Putamen (tissue), 1 donor: ENCODE results near the gene CGNL1.

Experiments
- DNase-seq: peaks from one replicate; pipeline ENCODE4 v3.0.0-alpha.2; 2016; ENCODE audit warnings: low spot score

Gene CGNL1

GRCh38 chr15:57496946-57497869, 120.9 kb downstream of the CGNL1 start:
- no peak for DNase-seq

GRCh38 chr15:57500256-57500655, 124.0 kb downstream of the CGNL1 start:
- DNase-seq, result no peak

GRCh38 chr15:57500979-57501576, 124.8 kb downstream of the CGNL1 start:
- no peak for DNase-seq

DNA sequence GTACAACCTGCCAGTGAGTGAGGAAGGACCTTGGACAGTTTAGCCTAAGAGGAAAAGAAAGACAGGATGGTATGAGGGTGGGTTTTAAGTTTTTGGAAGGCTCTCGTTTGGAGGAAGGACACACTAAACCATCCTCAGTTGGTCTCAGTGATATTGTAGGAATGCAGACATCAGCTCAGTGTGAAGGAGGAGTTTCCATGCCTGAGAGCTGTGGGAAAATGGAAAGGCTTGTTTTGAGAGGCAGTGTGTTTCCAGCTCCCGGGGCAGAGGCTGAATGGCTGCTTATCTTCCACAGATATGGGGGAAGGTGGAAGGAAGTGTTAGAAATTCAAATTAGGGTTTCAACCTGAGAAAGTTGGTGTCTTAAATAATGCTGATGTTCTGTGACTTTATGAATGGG, 125.8 kb downstream of the CGNL1 start:
- no peak for DNase-seq

DNA sequence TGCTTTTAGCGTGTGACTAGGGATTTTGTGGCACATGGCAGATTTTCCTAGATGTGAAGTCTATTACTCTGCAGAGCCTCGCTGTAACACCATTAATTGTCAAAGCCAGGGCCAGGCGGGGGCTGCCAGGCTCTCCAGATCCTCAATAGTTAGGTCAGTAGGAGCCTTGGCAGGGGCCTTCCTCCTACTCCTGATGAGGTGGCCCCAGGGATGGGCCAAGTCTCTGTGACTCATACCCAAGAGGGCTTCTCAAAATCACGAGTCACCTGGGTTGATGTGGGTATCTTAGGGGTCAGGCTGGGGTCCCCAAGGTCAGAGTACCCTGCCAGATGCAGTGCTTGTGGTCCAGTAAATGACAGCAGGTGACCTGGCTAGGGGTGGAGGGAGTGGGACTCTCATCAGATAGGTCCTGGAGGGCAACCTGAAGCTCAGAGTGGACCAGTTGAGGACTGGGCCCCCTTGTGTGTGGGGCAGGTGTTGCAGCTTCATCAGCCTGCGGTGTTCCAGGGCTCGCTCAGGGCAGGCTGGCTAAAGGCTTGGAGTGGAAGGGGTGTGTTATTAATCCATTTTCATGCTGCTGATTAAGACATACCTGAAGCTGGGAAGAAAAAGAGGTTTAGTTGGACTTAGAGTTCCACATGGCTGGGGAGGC, 126.9 kb downstream of the CGNL1 start:
- DNase-seq, result no peak

GRCh38 chr15:57503911-57504598, 127.8 kb downstream of the CGNL1 start:
- no peak for DNase-seq

GRCh38 chr15:57504599-57504940, 128.3 kb downstream of the CGNL1 start:
- DNase-seq, result no peak

- no peak for DNase-seq
Measured at GRCh38 chr15:57505056-57505715, 128.9 kb downstream of the CGNL1 start.

DNA sequence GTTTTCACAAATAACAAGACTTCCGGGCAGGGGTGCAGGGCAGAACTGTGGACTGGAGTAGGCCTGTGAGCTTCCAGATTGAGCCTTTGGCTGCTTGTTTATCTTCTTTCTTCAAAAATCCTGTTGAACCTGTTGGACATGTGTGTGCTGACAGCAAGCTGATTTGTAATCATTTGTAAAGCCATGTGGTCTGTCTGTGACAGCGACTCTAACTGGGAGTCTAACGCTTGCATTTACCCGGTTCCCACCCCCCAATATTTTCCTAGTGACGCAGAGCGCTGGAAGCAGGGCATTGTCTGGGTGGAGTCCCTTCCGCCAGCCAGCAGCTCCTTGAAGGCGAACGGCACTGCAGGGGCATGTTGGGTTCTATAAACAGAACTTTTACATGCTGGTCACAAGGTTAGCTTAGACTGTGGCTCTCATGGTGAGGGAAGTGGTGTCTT, 129.7 kb downstream of the CGNL1 start:
- DNase-seq, result peak; percentile 46

DNA sequence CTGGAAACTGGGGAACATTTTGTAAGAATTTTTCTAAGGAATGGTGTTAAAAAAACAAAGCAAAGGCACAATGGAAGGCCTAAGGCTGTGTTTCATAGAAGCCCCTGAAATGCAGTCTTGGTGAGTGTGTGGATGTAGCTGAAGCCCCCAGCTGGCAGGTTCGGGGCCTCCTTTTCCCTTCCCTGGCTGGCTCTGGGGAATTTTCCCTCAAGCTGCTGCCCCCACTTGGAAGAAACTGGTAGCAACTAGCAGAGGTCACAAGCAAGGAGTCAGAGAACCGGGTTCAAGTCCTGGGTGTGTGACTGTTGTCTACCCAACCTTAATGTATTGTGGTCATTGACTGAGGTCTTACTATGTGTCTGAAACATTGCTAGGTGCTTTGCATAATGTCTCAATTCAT, 130.1 kb downstream of the CGNL1 start:
- DNase-seq, result no peak

DNA sequence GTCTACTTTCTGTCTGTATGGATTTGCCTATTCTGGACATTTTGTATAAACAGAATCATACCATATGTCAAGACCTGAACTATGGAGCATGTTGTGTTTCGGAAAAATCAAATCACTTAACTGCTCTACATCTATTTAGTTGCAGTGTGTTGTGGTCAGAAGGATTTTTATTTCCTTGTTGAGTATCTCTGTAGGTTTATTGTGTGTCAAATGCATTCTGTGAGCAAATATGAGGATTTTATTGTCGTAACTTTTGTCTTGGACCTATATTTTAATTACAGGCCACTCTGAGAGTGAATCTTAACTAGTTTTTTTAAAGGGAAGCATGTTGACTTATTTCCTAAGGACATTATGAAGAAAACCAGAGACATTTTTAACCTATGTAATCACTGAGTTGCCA, 130.8 kb downstream of the CGNL1 start:
- DNase-seq, result no peak

DNA sequence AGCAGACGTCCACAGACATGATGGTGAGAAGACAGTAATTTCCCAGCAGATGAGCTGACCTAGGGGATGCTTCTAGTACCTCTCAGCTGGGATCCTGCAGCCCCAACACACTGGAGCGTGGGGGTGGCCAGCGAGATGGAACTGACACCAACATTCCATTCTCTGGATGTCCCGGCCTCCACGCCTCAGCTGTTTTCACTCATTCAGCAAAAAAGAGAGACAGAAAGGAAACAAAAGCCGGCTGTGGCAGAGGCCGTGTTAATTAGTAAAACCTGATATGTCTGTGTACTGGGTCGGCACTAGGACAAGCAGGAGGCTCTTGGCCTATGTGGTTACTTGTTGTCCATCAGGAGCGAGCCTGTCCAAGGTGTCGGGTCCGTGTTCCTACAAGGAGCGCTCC, 132.8 kb downstream of the CGNL1 start:
- no peak for DNase-seq

DNA sequence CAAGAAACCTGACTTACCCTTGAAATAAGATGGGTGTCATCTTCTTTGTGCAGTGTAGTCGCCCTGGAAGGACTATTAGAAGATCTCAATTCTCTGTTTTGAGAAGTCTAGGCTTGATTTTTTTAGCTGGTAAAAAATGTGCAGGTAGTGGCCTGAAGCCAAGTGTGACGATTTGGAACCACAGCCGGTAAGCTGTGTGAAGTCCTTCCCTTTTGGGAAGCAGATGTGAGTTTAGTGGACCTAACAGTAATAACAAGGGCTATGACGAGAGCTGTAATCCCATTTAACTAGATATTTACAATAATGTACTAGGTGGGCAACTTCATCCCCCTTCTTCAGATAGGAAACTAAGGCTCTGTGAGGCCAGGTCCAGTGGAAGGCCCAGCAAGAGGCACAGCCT, 133.7 kb downstream of the CGNL1 start:
- no peak for DNase-seq

GRCh38 chr15:57510647-57511046, 134.3 kb downstream of the CGNL1 start:
- DNase-seq, result no peak

DNA sequence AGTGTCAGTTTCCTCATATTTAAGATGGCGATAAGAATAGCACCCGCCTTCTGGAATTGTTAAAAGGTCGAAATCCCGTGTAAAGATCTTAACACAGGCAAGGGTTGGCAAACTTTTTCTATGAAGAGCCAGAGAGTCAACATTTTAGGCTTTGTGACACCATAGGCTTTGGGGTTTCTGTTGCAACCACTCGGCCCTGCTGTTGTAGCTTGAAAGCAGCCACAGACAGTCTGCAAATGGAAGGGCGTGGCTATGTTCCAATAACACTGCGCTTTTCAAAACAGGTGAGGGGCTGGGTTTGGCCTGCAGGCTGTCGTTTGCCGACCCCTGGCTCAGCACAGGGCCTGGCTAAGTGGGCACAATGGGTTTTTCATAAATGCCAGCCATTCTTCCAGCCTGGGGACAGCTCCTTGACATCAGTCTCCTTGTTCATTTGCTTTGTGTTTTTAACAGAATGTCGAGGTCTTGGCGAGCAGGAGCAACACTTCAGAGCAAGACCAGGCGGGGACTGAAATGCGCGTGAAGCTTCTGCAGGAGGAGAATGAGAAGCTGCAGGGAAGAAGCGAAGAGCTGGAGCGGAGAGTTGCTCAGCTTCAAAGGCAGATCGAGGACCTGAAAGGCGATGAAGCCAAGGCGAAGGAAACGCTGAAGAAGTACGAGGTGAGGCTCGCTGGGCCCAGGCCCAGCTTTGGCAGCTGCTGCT, 140.2 kb downstream of the CGNL1 start:
- no peak for DNase-seq

DNA sequence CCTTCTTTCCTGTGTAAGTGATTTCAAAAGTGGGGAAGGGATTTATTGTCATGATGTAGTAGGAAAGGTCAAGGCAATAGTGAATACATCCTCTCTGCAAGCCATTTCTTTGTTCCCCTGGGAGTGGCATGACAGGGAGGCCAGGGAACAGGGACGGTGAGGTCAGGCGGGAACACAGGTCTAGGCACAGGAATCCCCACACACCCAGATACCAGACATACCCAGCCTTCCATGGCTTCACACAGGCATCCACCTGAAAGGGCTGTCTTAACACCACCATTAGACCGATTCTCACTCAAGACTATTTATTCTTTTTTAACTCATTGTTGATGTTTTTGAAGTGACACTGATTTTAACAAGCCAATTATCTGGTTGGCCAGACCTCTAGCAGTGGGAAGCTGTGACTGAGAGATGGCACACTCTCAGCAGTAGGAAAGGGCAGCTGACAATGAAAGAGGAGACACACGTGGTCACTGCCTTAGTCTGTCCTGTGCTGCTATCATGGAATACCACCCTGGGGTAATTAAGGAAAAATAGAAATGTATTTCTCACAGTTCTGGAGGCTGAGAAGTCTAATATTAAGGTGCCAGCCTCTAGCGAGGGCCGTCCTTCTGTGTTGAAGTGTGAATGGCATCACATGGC, 140.8 kb downstream of the CGNL1 start:
- no peak for DNase-seq

- no peak for DNase-seq
Measured at GRCh38 chr15:57518779-57519405, 142.6 kb downstream of the CGNL1 start.

- DNase-seq, result no peak
Measured at GRCh38 chr15:57519806-57520205, 143.5 kb downstream of the CGNL1 start.

DNA sequence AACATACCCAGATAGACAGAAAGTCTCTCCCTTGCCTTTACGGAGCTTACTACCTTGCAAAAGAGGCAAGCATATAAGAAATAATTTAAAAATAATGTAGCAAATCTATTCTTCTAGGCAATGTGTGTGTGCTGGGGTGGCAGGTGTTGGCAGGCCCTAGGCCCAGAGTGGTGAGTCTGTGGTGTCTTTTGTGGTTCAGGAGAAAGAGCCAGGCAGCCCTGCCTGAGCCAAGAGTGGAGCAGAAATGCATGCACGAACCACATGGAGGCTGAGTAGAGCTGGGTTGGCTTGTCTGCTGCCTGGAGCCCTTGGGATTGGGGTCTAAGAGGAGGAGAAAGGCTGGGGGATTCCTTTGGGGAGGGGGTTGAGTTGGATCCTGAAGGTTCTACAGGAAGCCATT, 145.2 kb downstream of the CGNL1 start:
- no peak for DNase-seq

- DNase-seq, result no peak
Measured at GRCh38 chr15:57522148-57522547, 145.8 kb downstream of the CGNL1 start.
